Fibroblast of gingiva (primary cell): Measurements from ENCODE around the gene PGAP1.

ENCODE experiments used
- DNase-seq: peaks from one replicate; pipeline ENCODE4 v3.0.0-alpha.2; 2011; ENCODE audit warnings: low read depth

PGAP1 gene, protein sequence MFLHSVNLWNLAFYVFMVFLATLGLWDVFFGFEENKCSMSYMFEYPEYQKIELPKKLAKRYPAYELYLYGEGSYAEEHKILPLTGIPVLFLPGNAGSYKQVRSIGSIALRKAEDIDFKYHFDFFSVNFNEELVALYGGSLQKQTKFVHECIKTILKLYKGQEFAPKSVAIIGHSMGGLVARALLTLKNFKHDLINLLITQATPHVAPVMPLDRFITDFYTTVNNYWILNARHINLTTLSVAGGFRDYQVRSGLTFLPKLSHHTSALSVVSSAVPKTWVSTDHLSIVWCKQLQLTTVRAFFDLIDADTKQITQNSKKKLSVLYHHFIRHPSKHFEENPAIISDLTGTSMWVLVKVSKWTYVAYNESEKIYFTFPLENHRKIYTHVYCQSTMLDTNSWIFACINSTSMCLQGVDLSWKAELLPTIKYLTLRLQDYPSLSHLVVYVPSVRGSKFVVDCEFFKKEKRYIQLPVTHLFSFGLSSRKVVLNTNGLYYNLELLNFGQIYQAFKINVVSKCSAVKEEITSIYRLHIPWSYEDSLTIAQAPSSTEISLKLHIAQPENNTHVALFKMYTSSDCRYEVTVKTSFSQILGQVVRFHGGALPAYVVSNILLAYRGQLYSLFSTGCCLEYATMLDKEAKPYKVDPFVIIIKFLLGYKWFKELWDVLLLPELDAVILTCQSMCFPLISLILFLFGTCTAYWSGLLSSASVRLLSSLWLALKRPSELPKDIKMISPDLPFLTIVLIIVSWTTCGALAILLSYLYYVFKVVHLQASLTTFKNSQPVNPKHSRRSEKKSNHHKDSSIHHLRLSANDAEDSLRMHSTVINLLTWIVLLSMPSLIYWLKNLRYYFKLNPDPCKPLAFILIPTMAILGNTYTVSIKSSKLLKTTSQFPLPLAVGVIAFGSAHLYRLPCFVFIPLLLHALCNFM

DNA sequence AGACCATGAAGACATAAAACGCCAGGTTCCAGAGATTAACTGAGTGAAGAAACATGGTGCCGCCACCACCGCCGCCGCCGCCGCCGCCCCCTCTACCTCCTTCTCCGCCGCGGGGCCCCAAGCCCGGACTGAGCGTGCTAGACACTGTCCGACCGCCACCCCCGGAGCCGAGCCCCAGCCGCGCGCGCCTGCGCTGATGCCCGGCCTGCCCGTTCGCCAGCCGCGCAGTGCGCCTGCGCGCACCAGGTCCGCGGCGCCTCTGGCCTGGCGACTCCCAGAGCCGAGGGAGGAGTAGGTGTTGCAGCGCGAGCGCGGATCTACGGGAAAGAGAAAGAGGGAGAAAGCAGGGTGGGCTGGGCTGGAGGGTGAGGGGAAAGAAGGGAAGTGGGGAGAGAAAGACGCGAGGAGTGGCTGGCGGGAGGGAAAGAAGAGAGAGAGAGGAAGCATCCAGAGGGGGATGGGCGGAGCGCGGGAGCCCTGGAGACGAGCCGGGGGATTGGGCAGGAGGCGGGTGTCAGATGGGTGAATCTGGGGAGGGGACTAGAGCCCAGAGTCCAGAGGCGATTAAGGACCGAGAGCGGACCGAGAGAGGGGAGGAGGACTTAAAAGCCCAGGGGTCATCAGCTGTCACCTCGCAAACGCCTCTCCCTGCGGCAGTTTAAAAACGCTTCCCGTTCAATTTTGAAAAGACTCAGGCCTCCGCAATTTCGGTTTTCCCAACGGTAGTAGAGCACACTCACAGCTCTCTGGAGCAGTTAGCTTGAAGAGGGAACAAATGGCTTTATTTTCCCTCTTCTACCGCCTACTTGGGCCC lies at the start of gene PGAP1:
PGAP1 (minus strand) TSS at position 146 of the 814 bp plus-strand sequence; CDS start at position 55, 91 bp downstream.
- peak; percentile 84 for DNase-seq

DNA sequence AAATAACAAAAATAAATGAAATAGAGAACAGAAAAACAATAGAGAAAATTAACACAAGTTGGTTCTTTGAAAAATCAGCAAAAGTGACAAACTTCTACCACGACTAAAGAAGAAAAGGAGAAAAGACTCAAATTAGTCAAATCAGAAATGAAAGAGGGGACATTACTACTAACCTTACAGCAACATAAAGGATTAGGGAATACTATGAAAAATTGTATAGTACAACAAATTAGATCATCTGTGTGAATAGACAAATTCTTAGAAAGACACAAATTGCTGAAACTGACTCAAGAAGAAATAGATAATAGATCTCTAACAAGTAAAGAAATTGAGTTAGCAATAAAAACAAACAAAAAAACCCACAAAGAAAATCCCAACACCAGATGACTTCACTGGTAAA lies 48.5 kb upstream of the PGAP1 start:
- no peak for DNase-seq

DNA sequence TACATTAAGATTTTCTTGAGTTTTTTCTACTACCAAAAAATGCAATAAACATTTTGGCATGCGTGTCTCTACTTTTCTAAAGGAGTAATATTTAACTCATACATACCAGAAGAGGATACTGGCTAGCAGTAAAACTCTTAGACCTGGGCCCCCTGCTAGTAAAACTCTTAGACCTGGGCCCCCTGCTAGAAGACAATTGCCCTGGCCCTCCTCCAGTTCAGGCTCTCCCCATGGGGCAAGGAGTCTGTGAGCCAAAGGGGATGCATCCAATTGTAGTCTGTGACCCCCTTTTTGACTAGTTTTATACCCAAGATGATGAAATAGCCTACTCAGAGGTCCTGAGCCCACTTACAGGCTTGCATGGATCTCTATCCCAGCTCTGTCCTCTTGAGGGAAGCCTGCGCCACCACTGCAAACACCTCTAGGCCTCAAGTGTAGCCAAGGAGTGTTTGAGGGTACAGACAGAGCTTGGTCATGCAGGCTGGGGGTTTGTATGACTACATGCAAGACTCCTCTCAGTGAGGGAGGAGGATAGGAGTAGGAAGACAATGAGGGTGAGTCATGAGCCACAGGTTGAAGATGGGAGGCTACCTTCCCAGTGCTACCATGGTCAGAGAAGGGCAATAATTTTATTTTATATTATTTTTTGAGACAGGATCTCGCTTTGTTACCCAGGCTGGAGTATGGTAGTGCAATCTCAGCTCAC lies 45.2 kb upstream of the PGAP1 start:
- DNase-seq: no peak

DNA sequence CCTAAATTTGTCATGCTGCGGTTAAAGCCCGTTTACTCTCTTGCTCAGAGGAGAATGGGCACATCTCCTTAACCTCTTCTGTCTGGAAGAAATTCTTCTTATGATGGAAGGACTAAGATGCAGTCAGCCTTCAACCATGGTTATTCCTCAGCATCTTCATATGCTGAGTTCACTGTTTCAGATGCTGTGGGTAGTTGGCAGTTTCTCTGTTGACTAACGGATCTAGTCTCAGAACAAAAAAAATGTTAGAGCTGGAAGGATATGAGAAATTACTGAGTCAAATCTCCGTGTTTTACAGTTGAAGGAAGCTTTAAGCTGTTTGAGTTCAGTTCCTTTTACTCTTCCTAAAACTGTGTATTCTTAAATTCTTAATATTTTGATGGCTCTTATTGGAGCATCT lies 43.6 kb upstream of the PGAP1 start:
- DNase-seq: no peak

DNA sequence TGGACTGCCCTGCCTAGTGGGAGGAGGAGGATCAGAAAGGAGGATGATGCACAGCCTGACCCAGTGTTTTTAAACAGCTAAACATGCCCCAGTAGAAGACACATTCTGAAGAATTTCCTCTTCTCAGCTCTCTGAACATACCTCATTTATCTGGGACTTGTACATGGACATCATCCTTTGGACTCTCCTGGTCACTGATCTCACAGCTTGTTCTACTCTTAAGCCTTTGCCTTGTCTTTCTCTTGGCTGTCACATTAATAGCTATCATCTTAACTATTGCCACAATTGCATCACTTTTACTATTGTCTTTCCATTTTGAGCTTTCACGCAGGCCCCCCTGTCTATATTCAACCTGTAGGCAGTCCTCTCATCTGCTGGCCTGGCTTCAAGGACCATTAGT lies 42.0 kb upstream of the PGAP1 start:
- DNase-seq: no peak

DNA sequence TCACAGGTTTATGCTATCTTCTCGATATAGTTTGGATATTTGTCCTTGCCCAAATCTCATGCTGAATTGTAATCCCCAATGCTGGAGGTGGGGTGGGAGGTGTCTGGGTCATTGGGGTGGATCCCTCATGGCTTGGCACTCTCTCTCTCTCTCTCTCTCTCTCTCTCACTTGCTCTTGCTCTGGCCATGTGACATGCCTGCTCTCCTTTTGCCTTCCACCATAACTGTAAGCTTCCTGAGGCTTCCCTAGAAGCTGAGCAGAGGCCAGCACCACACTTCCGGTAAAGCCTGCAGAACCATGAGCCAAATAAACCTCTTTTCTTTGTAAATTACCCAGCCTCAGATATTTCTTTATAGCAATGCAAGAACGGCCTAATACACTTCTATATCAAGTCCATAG lies 41.3 kb upstream of the PGAP1 start:
- DNase-seq: no peak

DNA sequence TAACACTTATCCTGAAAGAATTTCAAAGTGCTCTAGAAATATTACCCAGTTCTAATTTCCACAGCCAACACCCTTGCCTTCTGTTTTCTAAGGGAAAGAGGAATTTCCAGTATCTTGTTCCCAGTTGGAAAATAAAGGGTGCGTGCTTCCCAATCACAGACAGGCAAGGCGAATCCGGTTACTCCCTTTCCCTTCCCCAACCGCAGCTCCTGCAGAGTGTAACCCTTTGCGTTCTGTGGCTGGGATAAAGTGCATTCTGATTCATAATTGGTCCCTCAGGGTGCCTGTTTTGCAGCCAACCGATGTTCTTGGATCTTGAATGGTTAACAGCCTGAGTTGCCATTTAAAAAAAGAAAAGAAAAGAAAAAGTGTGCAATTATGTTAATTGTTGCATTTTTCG lies 40.6 kb upstream of the PGAP1 start:
- peak; percentile 58 for DNase-seq

GRCh38 chr2:196966061-196966460 lies 39.6 kb upstream of the PGAP1 start:
- no peak for DNase-seq

- DNase-seq: no peak
These were observed 39.1 kb upstream of the PGAP1 start for GRCh38 chr2:196965651-196966050.

- DNase-seq: no peak
These were observed 37.5 kb upstream of the PGAP1 start for GRCh38 chr2:196963961-196964360.

DNA sequence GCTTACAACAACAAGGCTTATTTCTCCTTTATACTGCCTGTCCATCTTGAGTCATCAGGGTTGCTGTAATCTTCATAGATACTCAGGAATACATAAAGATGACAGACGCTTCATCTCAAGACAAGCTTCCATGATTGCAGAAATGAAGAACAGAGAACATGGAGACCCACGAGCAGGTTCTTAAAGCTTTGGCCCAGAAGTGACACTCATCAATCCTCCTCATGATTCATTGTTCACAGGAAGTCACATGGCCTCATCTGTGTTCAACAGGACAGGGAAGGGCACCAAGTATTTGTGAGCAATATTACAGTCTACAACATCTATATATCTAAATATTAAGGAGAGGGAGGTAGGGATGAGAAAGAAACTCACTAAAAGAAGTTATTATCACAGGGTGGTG lies 36.5 kb upstream of the PGAP1 start:
- no peak for DNase-seq

DNA sequence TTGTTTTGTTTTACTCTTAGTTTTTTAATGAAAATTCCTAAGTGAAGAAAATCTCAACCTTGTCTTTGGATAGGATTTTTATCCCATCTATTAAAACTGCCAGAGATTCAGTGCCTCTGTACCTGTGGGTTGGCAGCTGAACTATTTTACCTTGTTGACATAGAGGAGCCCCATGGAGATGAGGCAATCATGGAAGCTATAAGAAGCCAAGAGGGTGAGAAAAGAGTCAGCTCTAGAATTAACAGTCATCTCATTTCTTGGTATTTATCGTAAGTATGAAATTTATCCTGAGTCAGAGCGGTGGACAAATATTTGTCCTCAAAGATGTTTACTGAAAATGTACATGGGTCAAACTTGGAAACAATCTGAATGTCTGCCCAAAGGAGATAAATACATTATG lies 35.8 kb upstream of the PGAP1 start:
- DNase-seq: no peak

DNA sequence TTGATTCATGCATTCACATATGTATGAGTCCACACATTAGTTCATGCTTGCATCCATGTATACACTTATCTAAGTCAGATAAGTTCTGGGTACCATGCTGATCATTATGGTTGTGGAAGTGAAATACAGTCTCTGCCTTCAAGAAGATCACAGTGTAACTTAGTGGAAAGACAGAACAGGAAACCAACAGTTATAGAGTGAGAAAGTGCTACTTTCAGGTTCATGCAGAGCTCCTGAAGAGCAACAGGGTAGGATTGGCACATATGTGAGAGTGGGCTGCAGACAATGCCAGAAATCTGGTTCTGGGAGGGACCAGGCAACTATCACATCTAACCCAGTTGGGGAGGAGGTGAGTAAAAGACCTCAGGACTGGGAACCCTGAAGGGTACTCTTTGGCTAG lies 35.4 kb upstream of the PGAP1 start:
- DNase-seq: no peak

GRCh38 chr2:196959734-196960338 lies 33.3 kb upstream of the PGAP1 start:
- peak; percentile 65 for DNase-seq

DNA sequence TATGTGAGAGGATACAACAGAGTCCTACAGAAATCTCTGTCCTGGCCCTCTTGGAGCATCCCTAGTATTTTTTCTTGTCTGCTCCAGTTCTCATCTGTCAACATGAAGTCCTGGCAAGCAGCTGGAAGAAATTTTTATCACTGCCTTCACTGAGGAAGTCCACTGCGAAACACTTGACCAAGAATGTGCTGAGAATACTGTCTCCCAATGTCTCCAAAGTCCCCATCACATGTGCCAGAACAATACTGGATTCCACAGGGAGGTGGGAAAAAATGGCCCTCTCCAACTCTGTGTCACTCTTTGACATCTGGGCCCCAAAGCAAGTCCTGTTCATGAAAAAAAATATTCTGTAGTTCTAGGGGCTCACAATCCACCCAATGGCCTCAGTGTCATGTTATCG lies 32.8 kb upstream of the PGAP1 start:
- no peak for DNase-seq

DNA sequence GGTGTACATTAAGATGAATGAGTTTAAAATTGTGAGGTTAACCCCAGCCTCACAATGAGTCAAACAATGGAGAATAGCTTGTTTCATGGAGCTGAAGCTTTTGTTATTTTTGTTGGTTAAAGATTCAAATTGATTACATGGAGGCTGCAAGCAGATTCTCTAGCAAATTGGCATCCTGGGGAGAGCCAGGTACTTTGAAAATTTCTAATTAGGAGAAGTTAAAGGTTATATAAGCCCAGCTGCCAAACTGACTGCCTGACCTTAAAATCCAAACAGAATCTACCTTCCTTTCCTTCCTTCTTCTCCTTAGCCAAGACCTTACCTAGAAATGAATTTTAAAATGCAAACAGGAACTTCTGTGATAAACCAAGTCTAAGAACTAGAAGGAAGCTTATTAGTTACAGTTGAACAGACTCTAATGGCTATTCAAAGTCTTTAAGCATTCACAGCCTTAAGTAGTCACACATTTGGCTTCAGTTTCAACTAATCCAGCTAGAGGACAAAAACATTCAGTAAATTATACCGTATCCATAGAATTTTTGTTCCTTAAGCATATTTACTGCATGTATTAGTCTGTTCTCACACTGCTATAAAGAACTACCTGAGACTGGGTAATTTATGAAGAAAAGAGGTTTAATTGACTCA lies 31.5 kb upstream of the PGAP1 start:
- DNase-seq: no peak

DNA sequence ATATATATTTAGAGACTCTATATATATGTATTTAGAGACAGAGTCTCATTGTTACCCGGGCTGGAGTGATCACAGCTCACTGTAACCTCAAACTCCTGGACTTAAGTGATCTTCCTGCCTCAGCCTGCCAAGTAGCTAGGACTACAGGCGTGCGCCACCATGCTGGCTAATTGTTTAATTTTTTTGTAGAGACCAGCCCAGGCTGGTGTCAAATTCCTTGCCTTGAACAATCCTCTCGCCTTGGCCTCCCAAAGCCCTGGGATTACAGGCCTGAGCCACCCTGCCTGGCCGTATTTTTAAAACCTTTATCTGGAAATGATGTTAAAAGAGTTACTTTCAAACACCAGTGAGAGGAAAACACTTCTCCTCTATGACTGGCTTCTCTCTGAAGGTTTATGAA lies 30.9 kb upstream of the PGAP1 start:
- DNase-seq: no peak

- DNase-seq: no peak
These were observed 29.6 kb upstream of the PGAP1 start for GRCh38 chr2:196956069-196956468.

DNA sequence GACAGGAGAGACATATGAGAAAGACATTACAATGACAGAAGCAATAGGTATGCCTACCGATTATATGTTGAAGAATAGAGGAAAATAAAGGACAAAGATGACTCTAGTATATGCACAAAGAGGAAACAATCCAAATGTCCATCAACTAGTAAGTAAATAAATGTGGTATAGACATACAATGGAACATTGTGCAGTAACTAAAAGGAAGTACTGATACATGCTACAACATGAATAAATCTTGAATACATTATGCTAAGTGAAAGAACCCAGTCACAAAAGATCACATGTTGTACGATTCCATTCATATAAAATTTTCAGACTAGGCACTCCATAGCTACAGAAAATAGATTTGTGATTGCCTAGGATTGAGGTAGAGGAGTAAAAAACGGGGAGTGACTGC lies 28.5 kb upstream of the PGAP1 start:
- DNase-seq: no peak

DNA sequence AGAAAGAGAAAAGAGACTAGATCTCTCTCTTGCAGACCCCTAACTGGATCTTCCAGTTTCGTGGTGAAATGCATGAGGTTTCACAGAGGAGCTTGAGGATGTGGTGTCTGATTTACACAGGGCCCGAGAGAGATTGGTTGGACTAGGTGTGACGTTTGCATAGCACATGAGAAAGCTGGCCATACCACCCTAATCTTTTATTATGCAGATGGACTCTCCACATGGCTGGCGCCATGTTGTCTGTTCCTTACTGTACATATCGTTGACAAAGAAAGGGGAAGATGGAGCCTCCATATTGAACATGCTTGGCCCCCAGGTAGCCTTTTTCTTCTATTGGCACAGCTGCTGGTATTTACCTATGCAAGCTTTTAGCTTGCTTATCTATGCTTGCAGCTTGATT lies 27.5 kb upstream of the PGAP1 start:
- DNase-seq: no peak

DNA sequence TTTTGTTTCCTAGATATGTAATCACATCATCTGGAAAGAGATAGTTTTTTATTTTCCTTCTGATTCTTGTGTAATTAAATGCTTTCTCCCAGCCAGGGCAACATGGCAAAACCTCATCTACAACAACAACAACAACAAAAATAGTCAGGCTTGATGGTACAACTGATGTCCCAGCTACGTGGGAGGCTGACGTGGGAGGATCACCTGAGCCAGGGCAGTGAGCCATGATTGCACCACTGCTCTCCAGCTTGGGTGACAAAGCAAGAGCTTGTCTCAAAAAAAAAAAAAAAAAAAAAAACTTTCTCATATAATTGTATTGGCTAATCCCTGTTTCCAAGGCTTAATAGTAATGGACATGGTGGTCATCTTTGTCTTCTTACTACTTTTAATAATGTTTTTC lies 26.4 kb upstream of the PGAP1 start:
- no peak for DNase-seq
